ENCODE measurements around the gene NOTCH1.

NOTCH1 gene

DNA sequence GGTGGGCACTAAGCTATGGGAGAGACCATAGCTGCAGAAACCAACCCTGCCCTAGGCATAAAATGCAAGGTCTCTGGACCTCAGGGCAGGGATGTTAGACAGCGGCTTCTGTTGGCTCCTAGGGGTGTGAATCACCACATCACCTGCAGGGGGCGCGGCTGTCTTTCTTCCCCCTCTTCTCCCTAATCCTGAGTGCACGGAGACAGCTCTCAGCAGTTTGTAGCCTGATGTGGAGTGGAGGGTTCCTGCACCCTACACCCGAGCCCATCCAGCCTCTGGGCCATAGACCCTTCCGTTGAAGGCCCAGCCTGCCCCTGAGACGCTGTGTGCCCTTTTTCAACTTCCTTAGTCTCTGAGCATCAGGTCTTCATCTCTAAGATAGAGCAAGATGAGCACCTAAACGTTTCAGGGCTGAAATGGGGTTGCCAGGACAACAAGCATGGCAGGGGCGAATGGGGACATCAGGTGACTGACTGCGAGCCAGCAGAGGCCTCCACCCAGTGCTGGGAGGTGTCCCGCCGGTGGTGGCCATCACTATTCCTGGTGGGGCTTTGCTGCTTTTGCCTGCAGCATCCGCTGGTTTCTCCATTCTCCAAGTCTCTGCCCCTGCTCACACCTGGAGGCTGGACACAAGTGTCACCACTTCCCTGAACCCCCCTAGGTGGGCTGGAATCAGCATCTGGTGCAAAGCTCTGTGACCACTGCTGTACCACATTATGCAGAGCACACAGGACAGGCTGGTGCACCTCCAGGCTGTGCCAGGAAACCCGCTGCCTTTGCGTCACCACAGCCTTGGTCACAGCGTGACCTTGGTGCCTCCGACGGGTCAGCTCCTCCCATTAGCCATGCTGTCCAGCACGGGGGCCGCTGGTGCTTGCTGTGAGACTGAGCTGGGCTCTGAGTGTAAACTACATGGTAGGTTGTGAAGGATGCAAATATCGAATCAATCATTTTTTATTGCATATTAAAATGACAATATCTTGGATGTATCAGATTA lies 60.5 kb downstream of the NOTCH1 start:
- Histone ChIP-seq H3K4me2 (ENCODE audit: insufficient read depth, low read length) (peak overlapping the region; percentile 93), H3K9ac (ENCODE audit: low read depth, low read length) (peak overlapping the region; percentile 93; the same call in 1 of the 2 replicates)

GRCh38 chr9:136484153-136485048 lies 61.4 kb downstream of the NOTCH1 start:
- H3K4me3 ChIP-seq (ENCODE audit: low read depth in 1 of 2, low read length in 2 of 2), result peak overlapping the region; percentile 39 to 67; a peak in 3 of 4 replicates
- no peak for TF ChIP-seq EZH2 (IDR thresholded peaks at IDR 0.05; ENCODE audit: borderline replicate concordance, low read depth, low read length, severe bottlenecking)
- TF ChIP-seq CTCF (IDR thresholded peaks at IDR 0.05; ENCODE audit: borderline replicate concordance, extremely low read depth, low read length, poor library complexity, severe bottlenecking), result no peak
- no peaks in the 10 kb centered on the region for H3K9me3 ChIP-seq (ENCODE audit: insufficient read depth, low read length, severe bottlenecking)
- peak overlapping the region; percentile 93 for H3K4me2 ChIP-seq (ENCODE audit: insufficient read depth, low read length)
- ATAC-seq (ENCODE audit: insufficient read depth, low read depth) (no peak), DNase-seq (no peak)
- H3K9ac ChIP-seq (ENCODE audit: low read depth, low read length), result peak overlapping the region; percentile 93
- H3K79me2 ChIP-seq (ENCODE audit: insufficient read depth, low read length), result peaks cover 36% of the 10 kb centered on the region
- H2AFZ ChIP-seq (ENCODE audit: low read depth, low read length), result 0 out of 2 replicates have a peak overlapping the region, but pooled peaks have one; percentile 92
- H4K20me1 ChIP-seq (ENCODE audit: insufficient read depth, low read length), result peaks cover 40% of the 10 kb centered on the region
- H3K27me3 ChIP-seq (ENCODE audit: insufficient read depth, low read length, poor library complexity), result no peaks in the 10 kb centered on the region
- peaks cover 39% of the 10 kb centered on the region for H3K4me1 ChIP-seq (ENCODE audit: insufficient read depth, low read length)
- peaks cover 8% of the 10 kb centered on the region for H3K36me3 ChIP-seq (ENCODE audit: insufficient read depth, low read length)
- peak overlapping the region; percentile 100; the same call in 1 of the 2 replicates for H3K27ac ChIP-seq (ENCODE audit: low read length)

More for the DNA sequence above, 60.5 kb downstream of the NOTCH1 start:
- H3K36me3 ChIP-seq (ENCODE audit: insufficient read depth, low read length), result no peaks in the 10 kb centered on the region; the same call in 1 of the 2 replicates
- TF ChIP-seq CTCF (IDR thresholded peaks at IDR 0.05; ENCODE audit: borderline replicate concordance, extremely low read depth, low read length, poor library complexity, severe bottlenecking) (peak; percentile 91), EZH2 (IDR thresholded peaks at IDR 0.05; ENCODE audit: borderline replicate concordance, low read depth, low read length, severe bottlenecking) (no peak)
- H3K27me3 ChIP-seq (ENCODE audit: insufficient read depth, low read length, poor library complexity), result no peaks in the 10 kb centered on the region
- 0 out of 2 replicates have a peak overlapping the region, but pooled peaks have one; percentile 25 for H3K27ac ChIP-seq (ENCODE audit: low read length)
- ATAC-seq (ENCODE audit: insufficient read depth, low read depth), result peak; percentile 51
- H4K20me1 ChIP-seq (ENCODE audit: insufficient read depth, low read length), result peaks cover 31% of the 10 kb centered on the region
- peaks cover 35% of the 10 kb centered on the region for H3K4me1 ChIP-seq (ENCODE audit: insufficient read depth, low read length)
- no peak overlapping the region for H2AFZ ChIP-seq (ENCODE audit: low read depth, low read length)
- DNase-seq, result peak; percentile 83
- H3K9me3 ChIP-seq (ENCODE audit: insufficient read depth, low read length, severe bottlenecking), result no peaks in the 10 kb centered on the region
- no peak overlapping the region for H3K4me3 ChIP-seq (ENCODE audit: low read depth in 1 of 2, low read length in 2 of 2)
- H3K79me2 ChIP-seq (ENCODE audit: insufficient read depth, low read length), result peaks cover 27% of the 10 kb centered on the region

GRCh38 chr9:136483589-136484152 lies 62.2 kb downstream of the NOTCH1 start:
- Histone ChIP-seq H3K9ac (ENCODE audit: low read depth, low read length) (peak overlapping the region; percentile 93), H2AFZ (ENCODE audit: low read depth, low read length) (peak overlapping the region; percentile 92), H3K4me2 (ENCODE audit: insufficient read depth, low read length) (peak overlapping the region; percentile 93), H3K27me3 (ENCODE audit: insufficient read depth, low read length, poor library complexity) (no peaks in the 10 kb centered on the region), H4K20me1 (ENCODE audit: insufficient read depth, low read length) (peaks cover 47% of the 10 kb centered on the region), H3K9me3 (ENCODE audit: insufficient read depth, low read length, severe bottlenecking) (no peaks in the 10 kb centered on the region), H3K36me3 (ENCODE audit: insufficient read depth, low read length) (peaks cover 11% of the 10 kb centered on the region), H3K27ac (ENCODE audit: low read length) (peak overlapping the region; percentile 100), H3K4me3 (ENCODE audit: low read depth in 1 of 2, low read length in 2 of 2) (peak overlapping the region; percentile 39 to 67; a peak in 3 of 4 replicates), H3K4me1 (ENCODE audit: insufficient read depth, low read length) (peaks cover 39% of the 10 kb centered on the region), H3K79me2 (ENCODE audit: insufficient read depth, low read length) (peaks cover 43% of the 10 kb centered on the region)
- ATAC-seq (ENCODE audit: insufficient read depth, low read depth), result peak; percentile 65
- DNase-seq, result peak; percentile 91
- TF ChIP-seq EZH2 (IDR thresholded peaks at IDR 0.05; ENCODE audit: borderline replicate concordance, low read depth, low read length, severe bottlenecking) (no peak), CTCF (IDR thresholded peaks at IDR 0.05; ENCODE audit: borderline replicate concordance, extremely low read depth, low read length, poor library complexity, severe bottlenecking) (no peak)

Measured in DND-41 (cell line).